ENCODE results near the gene FAM50A.
A peak's percentile ranks its signal among the peaks of the same experiment; 100 is the strongest.

FAM50A gene

DNA sequence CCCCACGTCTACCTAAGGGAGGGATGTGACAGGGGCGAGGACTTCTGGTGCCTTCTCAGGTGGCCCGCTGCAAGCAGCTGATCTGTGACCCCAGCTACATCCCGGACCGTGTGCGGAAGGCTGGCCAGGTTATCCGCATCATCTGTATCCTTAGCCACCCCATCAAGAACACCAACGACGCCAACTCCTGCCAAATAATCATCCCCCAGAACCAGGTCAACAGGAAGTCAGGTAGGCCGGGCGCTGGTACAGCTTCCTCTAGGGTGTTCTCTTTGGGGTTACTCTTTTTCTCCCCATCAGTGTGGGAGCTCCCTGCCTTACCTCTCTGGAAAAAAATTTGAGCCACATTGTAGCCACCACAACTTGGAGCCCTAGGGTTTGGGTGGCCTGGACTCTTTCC, 2.4 kb upstream of the FAM50A start:
- Mint-ChIP-seq H3K36me3 (ENCODE audit: low read depth) (peaks cover 3% of the 10 kb centered on the region), H3K4me3 (no peak overlapping the region), H3K27me3 (no peaks in the 10 kb centered on the region), H3K27ac (no peak overlapping the region), H3K4me1 (ENCODE audit: low read depth) (peaks cover 19% of the 10 kb centered on the region), H3K9me3 (no peaks in the 10 kb centered on the region)

DNA sequence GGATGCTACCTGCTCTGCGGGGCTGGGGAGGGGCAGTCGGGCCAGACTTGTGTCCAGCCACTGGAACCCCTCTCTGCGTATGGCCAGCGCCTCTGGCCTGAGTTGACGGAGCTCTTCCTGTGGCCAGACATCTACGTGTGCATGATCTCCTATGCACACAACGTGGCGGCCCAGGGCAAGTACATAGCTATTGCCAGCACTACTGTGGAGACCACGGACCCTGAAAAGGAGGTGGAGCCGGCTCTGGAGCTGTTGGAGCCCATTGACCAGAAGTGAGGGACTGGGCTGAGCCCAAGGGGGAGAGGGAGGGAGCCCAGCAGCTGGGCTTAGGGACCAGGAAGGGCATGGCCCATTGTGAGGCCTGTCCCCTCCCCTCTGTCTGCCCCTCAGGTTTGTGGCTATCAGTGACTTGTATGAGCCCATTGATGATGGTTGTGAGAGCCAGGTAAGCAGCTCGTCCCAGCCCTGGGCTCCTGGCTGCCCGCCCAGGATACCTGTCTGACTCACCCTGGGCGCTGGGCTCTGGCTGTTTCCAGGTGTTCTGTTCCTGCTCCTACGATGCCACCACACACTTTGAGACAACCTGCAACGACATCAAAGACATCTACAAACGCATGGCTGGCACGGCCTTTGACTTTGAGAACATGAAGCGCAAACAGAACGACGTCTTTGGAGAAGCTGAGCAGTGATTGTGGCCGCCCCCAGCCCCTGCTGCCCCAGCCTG, 1.8 kb upstream of the FAM50A start:
- Mint-ChIP-seq H3K4me1 (ENCODE audit: low read depth) (peaks cover 19% of the 10 kb centered on the region), H3K27me3 (no peaks in the 10 kb centered on the region), H3K9me3 (no peaks in the 10 kb centered on the region), H3K27ac (no peak overlapping the region), H3K36me3 (ENCODE audit: low read depth) (peaks cover 6% of the 10 kb centered on the region), H3K4me3 (no peak overlapping the region)

DNA sequence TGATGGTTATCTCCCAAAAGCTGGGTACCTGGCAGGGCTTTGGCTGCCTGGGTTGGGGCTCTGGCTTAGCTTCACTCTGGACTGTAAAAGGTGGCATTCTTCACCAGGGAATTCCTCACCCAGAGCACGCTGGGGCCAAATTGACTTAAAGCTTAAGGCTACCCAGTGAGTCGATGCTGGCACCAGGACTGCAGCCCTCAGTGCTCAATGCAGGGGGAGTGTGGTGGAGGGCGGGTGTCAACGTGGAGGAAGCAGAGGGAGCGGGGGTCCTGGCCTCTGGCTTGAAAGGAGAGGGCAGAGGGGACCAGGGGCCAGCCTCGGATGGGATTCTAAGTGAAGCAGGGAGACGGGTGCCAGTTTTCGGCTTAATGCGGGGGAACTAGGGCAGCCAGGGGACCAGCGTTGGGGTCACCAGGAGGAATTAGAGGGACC, 446 bp upstream of the FAM50A start:
- H3K36me3 Mint-ChIP-seq (ENCODE audit: low read depth), result peaks cover 7% of the 10 kb centered on the region
- H3K27me3 Mint-ChIP-seq, result no peaks in the 10 kb centered on the region
- H3K9me3 Mint-ChIP-seq, result no peaks in the 10 kb centered on the region
- peaks cover 10% of the 10 kb centered on the region for H3K4me1 Mint-ChIP-seq (ENCODE audit: low read depth)
- H3K4me3 Mint-ChIP-seq, result peak overlapping the region; percentile 71
- no peak overlapping the region for H3K27ac Mint-ChIP-seq

GRCh38 chrX:154444755-154445246, 860 bp downstream of the FAM50A start:
- Mint-ChIP-seq H3K9me3 (no peaks in the 10 kb centered on the region), H3K27me3 (no peaks in the 10 kb centered on the region), H3K4me1 (ENCODE audit: low read depth) (peaks cover 7% of the 10 kb centered on the region), H3K27ac (no peak overlapping the region), H3K36me3 (ENCODE audit: low read depth) (peaks cover 4% of the 10 kb centered on the region), H3K4me3 (peak overlapping the region; percentile 69)

GRCh38 chrX:154445776-154446175, 1.8 kb downstream of the FAM50A start:
- Mint-ChIP-seq H3K4me3 (no peak overlapping the region), H3K27me3 (no peaks in the 10 kb centered on the region), H3K9me3 (no peaks in the 10 kb centered on the region), H3K27ac (no peak overlapping the region), H3K4me1 (ENCODE audit: low read depth) (peaks cover 7% of the 10 kb centered on the region), H3K36me3 (ENCODE audit: low read depth) (peaks cover 4% of the 10 kb centered on the region)

- Mint-ChIP-seq H3K9me3 (no peaks in the 10 kb centered on the region), H3K4me3 (no peak overlapping the region), H3K36me3 (ENCODE audit: low read depth) (peaks cover 4% of the 10 kb centered on the region), H3K4me1 (ENCODE audit: low read depth) (peaks cover 4% of the 10 kb centered on the region), H3K27me3 (no peaks in the 10 kb centered on the region), H3K27ac (no peak overlapping the region)
Observed at GRCh38 chrX:154446430-154446829, 2.5 kb downstream of the FAM50A start.

DNA sequence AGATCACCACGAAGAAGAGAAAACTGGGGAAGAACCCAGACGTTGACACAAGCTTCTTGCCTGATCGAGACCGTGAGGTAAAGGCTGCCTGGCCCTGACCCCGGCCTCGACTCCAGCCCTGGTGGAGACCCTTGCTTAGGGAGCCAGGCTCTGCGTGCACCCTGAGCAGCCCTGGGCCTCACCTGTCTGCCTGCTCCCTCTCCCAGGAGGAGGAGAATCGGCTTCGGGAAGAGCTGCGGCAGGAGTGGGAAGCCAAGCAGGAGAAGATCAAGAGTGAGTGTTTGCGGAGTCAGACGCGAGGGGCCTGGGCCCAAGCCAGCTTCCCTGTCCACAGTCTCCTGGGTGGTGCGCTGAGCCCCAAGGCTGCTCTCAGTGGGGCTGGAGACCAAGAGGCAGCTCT, 4.5 kb downstream of the FAM50A start:
- peaks cover 4% of the 10 kb centered on the region for H3K36me3 Mint-ChIP-seq (ENCODE audit: low read depth)
- H3K9me3 Mint-ChIP-seq, result no peaks in the 10 kb centered on the region
- no peaks in the 10 kb centered on the region for H3K27me3 Mint-ChIP-seq
- H3K4me1 Mint-ChIP-seq (ENCODE audit: low read depth), result peaks cover 2% of the 10 kb centered on the region
- H3K4me3 Mint-ChIP-seq, result no peak overlapping the region
- no peak overlapping the region for H3K27ac Mint-ChIP-seq

- no peaks in the 10 kb centered on the region for H3K4me1 Mint-ChIP-seq (ENCODE audit: low read depth)
- H3K9me3 Mint-ChIP-seq, result no peaks in the 10 kb centered on the region
- peaks cover 4% of the 10 kb centered on the region for H3K36me3 Mint-ChIP-seq (ENCODE audit: low read depth)
- H3K27me3 Mint-ChIP-seq, result no peaks in the 10 kb centered on the region
- no peak overlapping the region for H3K4me3 Mint-ChIP-seq
- H3K27ac Mint-ChIP-seq, result no peak overlapping the region
Observed at GRCh38 chrX:154449618-154450017, 5.7 kb downstream of the FAM50A start.

- H3K4me3 Mint-ChIP-seq, result no peak overlapping the region
- H3K36me3 Mint-ChIP-seq (ENCODE audit: low read depth), result peaks cover 4% of the 10 kb centered on the region
- H3K27me3 Mint-ChIP-seq, result no peaks in the 10 kb centered on the region
- H3K4me1 Mint-ChIP-seq (ENCODE audit: low read depth), result no peaks in the 10 kb centered on the region
- H3K27ac Mint-ChIP-seq, result no peak overlapping the region
- no peaks in the 10 kb centered on the region for H3K9me3 Mint-ChIP-seq
Observed at GRCh38 chrX:154450312-154450711, 6.4 kb downstream of the FAM50A start.

DNA sequence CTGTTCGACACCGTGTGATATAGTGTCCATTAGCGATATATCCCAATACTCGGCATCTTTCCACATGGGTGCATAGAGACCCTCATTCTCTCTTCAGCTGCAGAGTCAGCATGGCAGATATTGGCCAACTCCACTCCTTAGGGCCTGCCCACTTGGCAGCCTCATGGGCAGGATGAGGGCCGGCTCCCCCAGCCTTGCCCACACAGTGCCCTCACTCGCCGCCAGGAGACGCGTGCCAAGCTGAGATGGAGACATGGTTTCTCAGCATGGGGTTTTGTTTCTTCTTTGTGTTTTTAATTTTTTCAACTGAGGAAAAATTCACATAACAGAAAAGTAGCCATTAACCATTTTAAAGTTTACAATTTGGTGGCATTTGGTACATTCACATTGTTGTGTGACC, 8.9 kb downstream of the FAM50A start:
- Mint-ChIP-seq H3K9me3 (no peaks in the 10 kb centered on the region), H3K27ac (no peak overlapping the region), H3K36me3 (ENCODE audit: low read depth) (no peaks in the 10 kb centered on the region), H3K4me3 (no peak overlapping the region), H3K4me1 (ENCODE audit: low read depth) (peaks cover 6% of the 10 kb centered on the region), H3K27me3 (no peaks in the 10 kb centered on the region)

GRCh38 chrX:154457491-154458115, 13.7 kb downstream of the FAM50A start:
- H3K27me3 Mint-ChIP-seq, result no peaks in the 10 kb centered on the region
- H3K4me3 Mint-ChIP-seq, result peak overlapping the region; percentile 91
- H3K27ac Mint-ChIP-seq, result peak overlapping the region; percentile 97
- H3K36me3 Mint-ChIP-seq (ENCODE audit: low read depth), result peaks cover 4% of the 10 kb centered on the region
- H3K9me3 Mint-ChIP-seq, result no peaks in the 10 kb centered on the region
- peaks cover 6% of the 10 kb centered on the region for H3K4me1 Mint-ChIP-seq (ENCODE audit: low read depth)

DNA sequence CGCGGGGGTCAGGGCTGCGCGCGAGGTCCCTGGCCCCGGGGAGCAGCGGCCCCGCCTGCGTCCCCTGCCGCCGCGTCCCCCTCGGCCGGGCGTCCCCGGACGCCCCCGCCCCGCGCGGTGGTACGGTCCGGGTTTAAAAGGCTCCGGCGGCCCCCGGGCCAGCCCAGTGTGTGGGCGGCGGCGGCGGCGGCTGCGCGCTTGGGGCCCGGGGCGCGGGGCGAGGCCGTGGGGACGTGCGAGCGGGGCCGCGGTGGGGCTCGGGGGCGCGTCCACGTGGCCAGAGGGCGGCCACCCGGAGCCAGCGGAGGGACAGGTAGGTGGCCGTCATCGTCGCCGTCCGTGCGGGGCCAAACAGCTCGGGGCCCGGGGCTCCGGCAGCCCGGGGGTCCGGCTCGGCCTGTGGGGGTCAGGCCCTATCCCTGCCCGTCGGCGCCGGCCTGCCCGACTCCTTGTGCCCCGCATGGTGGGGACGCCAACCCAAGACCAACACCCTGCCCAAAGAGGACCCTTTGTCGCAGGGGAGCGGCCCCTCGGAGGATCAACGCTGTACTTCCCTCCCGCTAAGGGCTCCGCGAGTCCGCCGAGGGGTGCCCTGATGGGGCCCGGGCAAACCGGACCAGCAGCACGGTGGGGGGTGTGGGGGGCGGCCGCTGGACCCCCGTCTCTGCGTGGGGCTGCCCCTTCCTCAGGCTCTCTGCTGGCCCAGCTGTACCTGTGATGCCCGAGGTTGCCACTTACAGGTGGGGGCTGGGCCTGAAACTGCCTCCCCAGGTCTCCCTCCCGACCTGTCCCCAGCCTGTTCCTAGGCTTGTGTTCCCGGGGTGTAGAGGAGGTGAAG, 14.4 kb downstream of the FAM50A start, which contains the start of gene PLXNA3:
TSS of gene PLXNA3 (plus strand) at position 166 of the 838 bp plus-strand sequence. CDS start 1,903 bp downstream, outside the sequence.
- Mint-ChIP-seq H3K4me3 (peak within 1 kb of the TSS; percentile 91), H3K36me3 (ENCODE audit: low read depth) (peaks cover 4% of the 10 kb centered on the region), H3K27ac (peak within 1 kb of the TSS; percentile 97), H3K9me3 (no peaks in the 10 kb centered on the region), H3K4me1 (ENCODE audit: low read depth) (peaks cover 6% of the 10 kb centered on the region), H3K27me3 (no peaks in the 10 kb centered on the region)

GRCh38 chrX:154458954-154459778, 15.2 kb downstream of the FAM50A start:
- H3K27me3 Mint-ChIP-seq, result no peaks in the 10 kb centered on the region

GRCh38 chrX:154459832-154460231, 15.9 kb downstream of the FAM50A start:
- Mint-ChIP-seq H3K4me1 (ENCODE audit: low read depth) (peaks cover 6% of the 10 kb centered on the region), H3K36me3 (ENCODE audit: low read depth) (peaks cover 4% of the 10 kb centered on the region), H3K27me3 (no peaks in the 10 kb centered on the region), H3K27ac (no peak overlapping the region), H3K9me3 (no peaks in the 10 kb centered on the region), H3K4me3 (peak overlapping the region; percentile 82)

More at GRCh38 chrX:154458954-154459778, 15.2 kb downstream of the FAM50A start:
- peaks cover 6% of the 10 kb centered on the region for H3K4me1 Mint-ChIP-seq (ENCODE audit: low read depth)
- H3K27ac Mint-ChIP-seq, result no peak overlapping the region
- H3K36me3 Mint-ChIP-seq (ENCODE audit: low read depth), result peaks cover 4% of the 10 kb centered on the region
- H3K9me3 Mint-ChIP-seq, result no peaks in the 10 kb centered on the region
- peak overlapping the region; percentile 82 for H3K4me3 Mint-ChIP-seq
